ENCODE measurements around the gene DUSP19. TPM values are rescaled to one million over a fixed set of nuclear protein-coding genes. Genes with fewer than 3 reads are reported as not detected.

DUSP19 gene
- total and polyA plus RNA-seq, 2 of the 13 experiments (the other 11 are each of a cell fraction or from before 2014, with no cell fraction given): 1.3 to 1.9 TPM

DNA sequence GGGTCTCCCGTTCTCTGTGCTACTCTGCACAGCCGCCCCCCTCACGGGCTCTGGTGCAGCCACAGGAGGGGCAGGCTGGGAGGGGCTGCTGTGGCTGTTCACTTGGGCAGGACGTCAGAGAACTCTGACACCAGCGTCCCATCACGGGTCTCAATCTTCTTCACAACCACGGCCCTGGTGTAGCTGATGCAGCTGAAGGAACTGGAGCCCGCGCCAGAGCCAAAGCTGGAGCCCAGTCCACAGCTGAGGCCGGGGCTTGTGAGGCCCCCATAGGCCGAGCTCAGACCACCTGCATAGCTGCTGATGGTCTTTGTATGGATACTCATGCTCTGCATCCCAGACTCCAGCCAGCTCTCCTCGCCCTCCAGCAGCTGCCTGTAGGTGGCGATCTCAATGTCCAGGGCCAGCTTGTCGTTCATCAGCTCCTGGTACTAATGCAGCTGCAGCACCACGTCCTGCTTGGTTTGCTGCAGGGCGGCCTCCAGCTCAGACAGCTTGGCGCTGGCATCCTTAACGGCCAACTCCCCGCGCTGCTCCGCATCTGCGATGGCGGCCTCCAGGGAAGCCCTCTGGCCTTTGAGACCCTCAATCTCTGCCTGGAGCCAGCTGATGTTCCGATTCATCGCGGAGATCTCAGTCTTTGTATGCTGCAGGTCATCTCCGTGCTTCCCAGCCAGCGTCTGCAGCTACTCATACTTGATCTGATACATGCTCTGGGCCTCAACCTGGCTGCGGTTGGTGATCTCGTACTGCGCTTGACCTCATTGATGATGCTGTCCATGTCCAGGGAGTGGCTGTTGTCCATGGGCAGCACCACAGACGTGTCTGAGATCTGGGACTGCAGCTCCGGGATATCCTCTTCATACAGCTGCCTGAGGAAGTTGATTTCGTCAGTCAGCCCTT lies 7.4 kb upstream of the DUSP19 start (continued):
- no peak for TF ChIP-seq SATB2 (CRISPR knock-in tag; IDR thresholded peaks at IDR 0.05)
- TF ChIP-seq CEBPG (CRISPR knock-in tag; IDR thresholded peaks at IDR 0.05): no peak; the same call in 1 of the 2 replicates
- TF ChIP-seq HINFP (CRISPR knock-in tag; IDR thresholded peaks at IDR 0.05; ENCODE audit: low read depth): no peak
- 0 out of 2 replicates have a peak, but pooled peaks have one; percentile 50 for TF ChIP-seq ERF (CRISPR knock-in tag; IDR thresholded peaks at IDR 0.05)
- no peak for TF ChIP-seq ELF4 (CRISPR knock-in tag; IDR thresholded peaks at IDR 0.05; ENCODE audit: borderline replicate concordance)
- no peak for TF ChIP-seq MAF1 (CRISPR knock-in tag; IDR thresholded peaks at IDR 0.05; ENCODE audit: borderline replicate concordance)
- TF ChIP-seq, protein P1, sequence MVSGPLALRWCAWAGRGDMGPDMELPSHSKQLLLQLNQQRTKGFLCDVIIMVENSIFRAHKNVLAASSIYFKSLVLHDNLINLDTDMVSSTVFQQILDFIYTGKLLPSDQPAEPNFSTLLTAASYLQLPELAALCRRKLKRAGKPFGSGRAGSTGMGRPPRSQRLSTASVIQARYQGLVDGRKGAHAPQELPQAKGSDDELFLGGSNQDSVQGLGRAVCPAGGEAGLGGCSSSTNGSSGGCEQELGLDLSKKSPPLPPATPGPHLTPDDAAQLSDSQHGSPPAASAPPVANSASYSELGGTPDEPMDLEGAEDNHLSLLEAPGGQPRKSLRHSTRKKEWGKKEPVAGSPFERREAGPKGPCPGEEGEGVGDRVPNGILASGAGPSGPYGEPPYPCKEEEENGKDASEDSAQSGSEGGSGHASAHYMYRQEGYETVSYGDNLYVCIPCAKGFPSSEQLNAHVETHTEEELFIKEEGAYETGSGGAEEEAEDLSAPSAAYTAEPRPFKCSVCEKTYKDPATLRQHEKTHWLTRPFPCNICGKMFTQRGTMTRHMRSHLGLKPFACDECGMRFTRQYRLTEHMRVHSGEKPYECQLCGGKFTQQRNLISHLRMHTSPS (CRISPR knock-in tag; IDR thresholded peaks at IDR 0.05; ENCODE audit: low read depth): no peak
- TF ChIP-seq ZNF549 (CRISPR knock-in tag; IDR thresholded peaks at IDR 0.05): no peak
- TF ChIP-seq ZNF670 (CRISPR knock-in tag; IDR thresholded peaks at IDR 0.05; ENCODE audit: borderline replicate concordance): no peak
- TF ChIP-seq ARNT (IDR thresholded peaks at IDR 0.05): no peak
- TF ChIP-seq MEF2D (CRISPR knock-in tag; IDR thresholded peaks at IDR 0.05): no peak
- no peak for TF ChIP-seq MYNN (CRISPR knock-in tag; IDR thresholded peaks at IDR 0.05; ENCODE audit: low read depth)
- no peak for TF ChIP-seq ZFP90 (CRISPR knock-in tag; IDR thresholded peaks at IDR 0.05; ENCODE audit: borderline replicate concordance)
- TF ChIP-seq ZBED4 (CRISPR knock-in tag; IDR thresholded peaks at IDR 0.05; ENCODE audit: borderline replicate concordance): no peak
- TF ChIP-seq CBX1 (IDR thresholded peaks at IDR 0.05; ENCODE audit: low read depth): no peak
- no peak for TF ChIP-seq ZNF7 (CRISPR knock-in tag; IDR thresholded peaks at IDR 0.05)
- no peak for TF ChIP-seq TBP (CRISPR knock-in tag; IDR thresholded peaks at IDR 0.05)
- no peak for TF ChIP-seq BCLAF1 (IDR thresholded peaks at IDR 0.05)
- no peak for TF ChIP-seq RELA (CRISPR knock-in tag; IDR thresholded peaks at IDR 0.05)
- TF ChIP-seq ZNF256 (CRISPR knock-in tag; conservative IDR thresholded peaks at IDR 0.05): no peak
- TF ChIP-seq ZNF441 (CRISPR knock-in tag; IDR thresholded peaks at IDR 0.05; ENCODE audit: borderline replicate concordance): no peak
